Sigmoid colon (tissue), 7 donors: ENCODE data around the gene RBM47. TPM values are rescaled to one million over a fixed set of nuclear protein-coding genes. Genes with fewer than 3 reads are reported as not detected.

Source experiments
- DNase-seq: peaks from one replicate; pipeline ENCODE4 v3.0.0-alpha.2; 2019
- H3K27ac ChIP-seq, 4 donors: fragments of 200-600 bp; sonication (generic); one replicate each; pipeline ENCODE4 v1.5.1; 2016 to 2019; ENCODE audit warnings: mild to moderate bottlenecking in 1 of 4
- H3K27me3 ChIP-seq, 3 donors: fragments of 200-600 bp; sonication (generic); one replicate each; pipeline ENCODE4 v1.5.1; 2019; ENCODE audit warnings: mild to moderate bottlenecking in 1 of 3
- H3K36me3 ChIP-seq, 4 donors: fragments of 200-600 bp; sonication (generic); one replicate each; pipeline ENCODE4 v1.5.1; 2016 to 2019
- H3K4me1 ChIP-seq, 4 donors: fragments of 200-600 bp; sonication (generic); one replicate each; pipeline ENCODE4 v1.5.1; 2017 to 2019
- H3K4me3 ChIP-seq, 4 donors: fragments of 200-600 bp; sonication (generic); one replicate each; pipeline ENCODE4 v1.5.1; 2017 to 2019; ENCODE audit warnings: mild to moderate bottlenecking in 2 of 4, moderate library complexity in 1 of 4
- H3K9me3 ChIP-seq, 4 donors: fragments of 200-600 bp in 3 of 4; sonication (generic) in 3 of 4; one replicate each; pipeline versions ENCODE4 v1.5.1 to v1.6.1; 2013 to 2019
- EP300 ChIP-seq, 4 donors: sonication (generic); formaldehyde crosslinking; IDR thresholded peaks; one replicate each; pipeline ENCODE4 v1.6.1; 2017; ENCODE audit warnings: antibody characterized with exemption in 4 of 4
- POLR2A ChIP-seq, 2 donors: fragments of 450-650 bp; IDR thresholded peaks; one replicate each; pipeline ENCODE4 v1.6.1; 2016; ENCODE audit warnings: antibody characterized with exemption in 2 of 2, mild to moderate bottlenecking in 2 of 2, moderate library complexity in 2 of 2
- POLR2AphosphoS5 ChIP-seq, 4 donors: sonication (generic); formaldehyde crosslinking; IDR thresholded peaks; one replicate each; pipeline ENCODE4 v1.6.1; 2017; ENCODE audit warnings: antibody characterized with exemption in 4 of 4
- WGBS, 2 donors: extraction: QIAGEN DNeasy Blood & Tissue Kit; methylation state at CpG; one replicate each; pipeline ENCODE4 v1.1.7; 2013; 5-methylcytosine and 5-hydroxymethylcytosine counted together
- intact Hi-C: fragments of 100-400 bp; cut with DNase I; formaldehyde crosslinking; loops from one replicate; pipeline ENCODE4 v1.15.1; 2023
- polyA plus RNA-seq, 3 donors: library from polyadenylated mRNA; stranded (reverse); fragments of 200-250 nt; gene quantifications; one replicate each; pipeline ENCODE4 v1.2.3, GENCODE V29; 2013
- total RNA-seq, 4 donors: library from RNA; depleted of rRNA; stranded (reverse); fragments of >200 nt; gene quantifications; one replicate each; pipeline ENCODE4 v1.1.0, GENCODE V29; 2016
- TF ChIP-seq, protein P1 (sequence below), 4 experiments: fragments of 450-650 bp in 3 of 4; fragments of 200-600 bp in 1 of 4; IDR thresholded peaks; one replicate each; pipeline ENCODE4 v1.5.1; 2016 to 2019; ENCODE audit warnings: antibody characterized with exemption in 4 of 4, mild to moderate bottlenecking in 3 of 4, moderate library complexity in 2 of 4
- donor health status: healthy with polysubstance abuse.
- donor health status: Bipolar disorder and iron deficiency.
- donor health status: healthy.

The RBM47 gene
- total and polyA plus RNA-seq, 7 donors, result 7.2 to 148 (median 21.2) TPM

- no peak for DNase-seq
- no peaks in the 10 kb centered on the region for H3K9me3 ChIP-seq
- intact Hi-C loops, result no loop called here
- no peaks in the 10 kb centered on the region for H3K4me1 ChIP-seq
- no peaks in the 10 kb centered on the region for H3K36me3 ChIP-seq
- no peak overlapping the region for H3K27ac ChIP-seq
- H3K27me3 ChIP-seq, result no peaks in the 10 kb centered on the region
- TF ChIP-seq POLR2A (IDR thresholded peaks at IDR 0.05) (no peak), POLR2AphosphoS5 (IDR thresholded peaks at IDR 0.05) (no peak), EP300 (IDR thresholded peaks at IDR 0.05) (no peak)
- TF ChIP-seq, protein P1, sequence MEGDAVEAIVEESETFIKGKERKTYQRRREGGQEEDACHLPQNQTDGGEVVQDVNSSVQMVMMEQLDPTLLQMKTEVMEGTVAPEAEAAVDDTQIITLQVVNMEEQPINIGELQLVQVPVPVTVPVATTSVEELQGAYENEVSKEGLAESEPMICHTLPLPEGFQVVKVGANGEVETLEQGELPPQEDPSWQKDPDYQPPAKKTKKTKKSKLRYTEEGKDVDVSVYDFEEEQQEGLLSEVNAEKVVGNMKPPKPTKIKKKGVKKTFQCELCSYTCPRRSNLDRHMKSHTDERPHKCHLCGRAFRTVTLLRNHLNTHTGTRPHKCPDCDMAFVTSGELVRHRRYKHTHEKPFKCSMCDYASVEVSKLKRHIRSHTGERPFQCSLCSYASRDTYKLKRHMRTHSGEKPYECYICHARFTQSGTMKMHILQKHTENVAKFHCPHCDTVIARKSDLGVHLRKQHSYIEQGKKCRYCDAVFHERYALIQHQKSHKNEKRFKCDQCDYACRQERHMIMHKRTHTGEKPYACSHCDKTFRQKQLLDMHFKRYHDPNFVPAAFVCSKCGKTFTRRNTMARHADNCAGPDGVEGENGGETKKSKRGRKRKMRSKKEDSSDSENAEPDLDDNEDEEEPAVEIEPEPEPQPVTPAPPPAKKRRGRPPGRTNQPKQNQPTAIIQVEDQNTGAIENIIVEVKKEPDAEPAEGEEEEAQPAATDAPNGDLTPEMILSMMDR (IDR thresholded peaks at IDR 0.05), result no peak
- 93 to 94% methylated on average over 2 of the region's 2 CpGs for WGBS, 2 donors
- H3K4me3 ChIP-seq, result no peak overlapping the region
Measured at GRCh38 chr4:40651280-40651679, 21.6 kb upstream of the RBM47 start.

GRCh38 chr4:40649321-40649720 is 19.7 kb upstream of the RBM47 start:
- 80 to 94% methylated on average over 6 of the region's 6 CpGs for WGBS, 2 donors
- Histone ChIP-seq H3K9me3 (no peaks in the 10 kb centered on the region), H3K36me3 (no peaks in the 10 kb centered on the region), H3K4me3 (no peak overlapping the region), H3K27me3 (no peaks in the 10 kb centered on the region), H3K27ac (no peak overlapping the region), H3K4me1 (no peaks in the 10 kb centered on the region)
- intact Hi-C loops, result no loop called here
- no peak for DNase-seq
- TF ChIP-seq POLR2AphosphoS5 (IDR thresholded peaks at IDR 0.05) (no peak), EP300 (IDR thresholded peaks at IDR 0.05) (no peak), POLR2A (IDR thresholded peaks at IDR 0.05) (no peak)
- TF ChIP-seq, protein P1 (IDR thresholded peaks at IDR 0.05), result no peak

- Histone ChIP-seq H3K9me3 (no peaks in the 10 kb centered on the region), H3K4me1 (no peaks in the 10 kb centered on the region), H3K36me3 (no peaks in the 10 kb centered on the region), H3K4me3 (no peak overlapping the region), H3K27me3 (no peaks in the 10 kb centered on the region), H3K27ac (no peak overlapping the region)
- TF ChIP-seq EP300 (IDR thresholded peaks at IDR 0.05) (no peak), POLR2AphosphoS5 (IDR thresholded peaks at IDR 0.05) (no peak), POLR2A (IDR thresholded peaks at IDR 0.05) (no peak)
- TF ChIP-seq, protein P1 (IDR thresholded peaks at IDR 0.05), result no peak
- DNase-seq, result peak; percentile 66
- 83 to 86% methylated on average over 9 of the region's 9 CpGs for WGBS, 2 donors
- intact Hi-C loops, result no loop called here
Measured at GRCh38 chr4:40648742-40649281, 19.1 kb upstream of the RBM47 start.

GRCh38 chr4:40648131-40648530 is 18.5 kb upstream of the RBM47 start:
- no peaks in the 10 kb centered on the region for H3K27me3 ChIP-seq
- no peaks in the 10 kb centered on the region for H3K36me3 ChIP-seq
- H3K27ac ChIP-seq, result no peak overlapping the region
- no peak for DNase-seq
- no peaks in the 10 kb centered on the region for H3K4me1 ChIP-seq
- no peak for TF ChIP-seq EP300 (IDR thresholded peaks at IDR 0.05)
- no peak for TF ChIP-seq POLR2A (IDR thresholded peaks at IDR 0.05)
- TF ChIP-seq POLR2AphosphoS5 (IDR thresholded peaks at IDR 0.05), result no peak
- TF ChIP-seq, protein P1 (IDR thresholded peaks at IDR 0.05), result no peak
- no peak overlapping the region for H3K4me3 ChIP-seq
- H3K9me3 ChIP-seq, result no peaks in the 10 kb centered on the region
- intact Hi-C loops, result no loop called here

DNA sequence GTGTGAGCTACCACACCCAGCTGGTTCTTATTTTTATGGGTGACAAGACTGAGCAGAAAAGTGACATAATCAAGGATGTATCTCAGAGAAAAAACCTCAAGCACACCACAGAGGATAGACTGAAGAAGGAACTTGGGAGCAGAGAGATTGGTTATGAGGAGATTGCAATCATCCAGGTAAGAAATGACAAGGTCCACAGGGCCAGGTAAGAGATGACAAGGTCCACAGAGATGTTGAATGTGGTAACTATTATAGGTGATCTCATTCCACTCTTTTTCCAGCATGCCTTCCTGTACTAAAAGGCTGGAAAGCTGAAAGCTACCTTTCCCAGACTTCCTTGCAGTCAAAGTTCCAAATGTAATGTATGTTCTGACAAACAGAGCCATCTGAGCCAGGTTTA is 15.9 kb upstream of the RBM47 start:
- TF ChIP-seq, protein P1 (IDR thresholded peaks at IDR 0.05), result no peak
- TF ChIP-seq POLR2AphosphoS5 (IDR thresholded peaks at IDR 0.05), result no peak
- no peak for TF ChIP-seq EP300 (IDR thresholded peaks at IDR 0.05)
- no peak for TF ChIP-seq POLR2A (IDR thresholded peaks at IDR 0.05)
- no peaks in the 10 kb centered on the region for H3K27me3 ChIP-seq
- no peak for DNase-seq
- no peak overlapping the region for H3K4me3 ChIP-seq
- no peaks in the 10 kb centered on the region for H3K9me3 ChIP-seq
- no peaks in the 10 kb centered on the region for H3K4me1 ChIP-seq
- H3K36me3 ChIP-seq, result no peaks in the 10 kb centered on the region
- intact Hi-C loops, result no loop called here
- H3K27ac ChIP-seq, result no peak overlapping the region
